Gastrocnemius medialis (tissue), 4 donors: ENCODE data around the gene ATP10A.

ENCODE experiments used
- CTCF ChIP-seq, 5 experiments: fragments of 450-650 bp in 3 of 5; fragments of 200-600 bp in 2 of 5; sonication (generic) in 2 of 5; IDR thresholded peaks in 4 of 5; conservative IDR thresholded peaks in 1 of 5; 1 replicate in 4 of 5; 2 replicates in 1 of 5; pipeline ENCODE4 v1.5.1; 2016 to 2019; ENCODE audit warnings: antibody characterized with exemption in 5 of 5, mild to moderate bottlenecking in 3 of 5, moderate library complexity in 3 of 5
- POLR2A ChIP-seq, 2 donors: fragments of 450-650 bp; IDR thresholded peaks; one replicate each; pipeline ENCODE4 v1.6.1; 2017; ENCODE audit warnings: antibody characterized with exemption in 2 of 2, mild to moderate bottlenecking in 2 of 2, moderate library complexity in 2 of 2

GRCh38 chr15:25803036-25803435, 60.1 kb downstream of the ATP10A start:
- no peak for TF ChIP-seq POLR2A (IDR thresholded peaks at IDR 0.05)
- no peak for TF ChIP-seq CTCF (IDR thresholded peaks at IDR 0.05 in 4 of 5, conservative IDR thresholded peaks at IDR 0.05 in 1 of 5)
